GM18520 (cell line): ENCODE results near the gene RNF145.

Experiments
- ATAC-seq: cut with Tn5 transposase; IDR thresholded peaks from one replicate; pipeline ENCODE4 v1.9.1; 2021; ENCODE audit not compliant: unreplicated experiment

The RNF145 gene

DNA sequence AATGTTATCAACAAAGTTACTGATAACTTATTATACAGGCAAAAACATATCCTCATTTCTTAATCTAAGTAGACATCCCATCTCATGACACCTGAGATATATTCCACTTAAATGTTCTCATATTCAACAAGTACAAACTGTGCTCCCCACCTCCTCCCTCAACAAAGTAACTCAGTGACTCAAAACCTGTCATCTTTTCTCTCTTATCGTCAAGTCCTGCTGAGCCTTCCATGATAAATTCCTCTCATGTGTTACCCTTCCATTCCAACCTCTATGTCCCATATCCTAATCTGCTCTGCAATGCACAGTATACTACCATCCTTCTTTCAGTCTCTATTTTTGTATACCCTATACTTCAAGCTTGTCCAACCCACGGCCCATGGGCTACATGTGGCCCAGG lies 13.6 kb downstream of the RNF145 start:
- no peak for ATAC-seq

DNA sequence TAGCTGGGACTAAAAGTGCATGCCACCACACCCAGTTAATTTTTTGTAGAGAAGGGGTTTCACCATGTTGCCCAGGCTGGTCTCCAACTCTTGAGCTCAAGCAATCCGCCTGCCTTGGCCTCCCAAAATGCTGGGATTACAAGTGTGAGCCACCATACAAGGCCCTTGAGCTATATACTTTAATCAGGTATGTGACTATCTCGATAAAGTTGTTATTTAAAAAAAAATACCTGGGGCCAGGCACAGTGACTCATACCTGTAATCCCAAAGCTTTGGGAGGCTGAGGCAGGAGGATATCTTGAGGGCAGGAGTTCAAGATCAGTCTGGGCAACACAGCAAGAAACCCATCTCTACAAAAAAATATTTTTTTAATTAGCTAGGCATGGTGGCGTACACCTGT lies 19.2 kb downstream of the RNF145 start:
- ATAC-seq = no peak

DNA sequence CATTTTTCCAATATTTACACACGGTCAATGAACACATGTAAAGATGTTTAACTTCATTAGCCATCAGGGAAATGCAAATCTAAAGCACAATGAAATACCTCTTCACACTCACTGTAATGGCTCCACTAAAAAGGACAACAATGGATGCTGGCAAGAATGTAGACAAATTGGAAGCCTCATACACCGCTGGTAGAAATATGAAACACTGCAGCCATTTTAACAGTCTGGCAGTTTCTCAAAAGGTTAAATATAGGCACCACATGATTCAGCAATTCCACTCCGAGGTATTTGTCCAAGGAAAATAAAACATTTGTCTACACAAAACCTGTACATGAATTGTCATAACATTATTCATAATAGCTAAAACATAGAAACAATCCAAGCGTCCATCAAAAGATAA lies 20.0 kb downstream of the RNF145 start:
- ATAC-seq = no peak

DNA sequence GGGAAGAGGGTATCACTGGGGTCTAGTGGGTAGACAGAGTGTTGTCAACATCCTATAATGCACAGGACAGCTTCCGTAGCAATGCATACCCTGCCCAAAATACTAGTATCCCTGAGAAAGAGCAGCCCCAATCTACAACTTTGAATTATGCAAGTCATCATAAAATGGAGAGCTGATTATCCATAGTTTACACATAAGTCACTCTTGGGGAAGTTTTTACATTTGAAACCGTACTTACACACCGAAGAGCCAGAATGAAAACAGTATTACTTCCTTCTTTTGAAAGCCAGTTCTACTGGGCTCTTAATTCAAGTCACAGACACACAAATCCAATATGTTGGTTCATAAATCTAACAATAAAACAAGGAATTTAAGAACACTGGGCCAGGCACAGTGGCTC lies 21.6 kb downstream of the RNF145 start:
- no peak for ATAC-seq

DNA sequence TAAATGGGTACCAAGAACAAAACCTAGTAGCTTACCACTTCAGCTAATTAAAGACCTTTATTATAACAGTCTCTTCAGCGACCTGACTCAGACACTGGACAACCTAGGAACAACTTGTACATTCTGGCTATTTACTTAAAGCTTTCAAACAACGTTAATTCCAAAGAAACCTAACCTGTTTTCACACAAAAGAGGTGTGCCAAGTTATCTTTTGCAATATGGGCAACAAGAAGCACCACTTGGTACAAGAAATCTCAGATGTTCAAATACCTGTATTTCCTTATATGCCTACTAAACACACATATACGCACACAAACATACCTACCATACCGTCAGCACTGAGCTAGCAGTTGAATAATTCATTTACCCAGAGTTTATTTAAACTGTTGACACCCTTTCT lies 23.0 kb downstream of the RNF145 start:
- ATAC-seq = no peak

DNA sequence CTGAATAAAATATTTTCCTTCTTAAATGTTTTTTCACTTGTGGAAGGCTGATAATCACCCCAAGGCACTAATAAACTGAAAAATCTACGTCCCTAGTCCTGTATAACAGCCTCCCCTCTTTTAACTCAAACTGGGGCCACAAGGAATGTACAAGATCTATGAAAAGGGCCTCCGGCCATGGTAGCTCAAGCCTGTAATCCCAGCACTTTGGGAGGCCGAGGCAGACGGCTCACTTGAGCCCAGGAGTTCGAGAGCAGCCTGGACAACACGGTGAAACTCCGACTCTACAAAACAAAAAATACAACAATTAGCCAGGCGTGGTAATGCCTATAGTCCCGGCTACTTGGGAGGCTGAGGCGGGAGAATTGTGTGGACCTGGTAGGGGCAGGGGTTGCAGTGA lies 23.6 kb downstream of the RNF145 start:
- no peak for ATAC-seq

DNA sequence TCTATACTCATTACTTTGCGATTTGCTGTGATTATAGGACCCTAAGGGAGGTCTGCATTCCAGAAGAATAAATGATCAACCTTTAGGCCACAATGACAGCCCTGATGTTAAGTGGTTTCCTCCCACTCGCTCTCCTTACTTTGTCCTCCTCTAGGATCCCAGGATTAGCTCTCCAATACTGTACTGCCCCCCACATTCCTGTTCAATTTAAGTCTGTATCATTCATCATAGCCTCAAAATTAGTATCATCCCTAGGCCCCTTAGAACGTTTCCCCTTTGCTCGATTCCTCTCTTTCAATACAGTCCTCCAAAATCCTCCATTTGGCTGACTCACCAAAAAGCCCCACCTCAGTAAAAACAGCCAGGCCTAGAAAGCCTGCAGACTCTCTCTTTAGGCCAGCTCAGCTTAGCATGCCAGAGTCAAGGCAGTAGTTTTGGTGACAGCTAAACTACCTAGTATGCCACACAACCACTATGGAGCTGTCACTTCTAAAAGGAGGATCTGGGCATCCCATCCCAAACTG lies 24.4 kb downstream of the RNF145 start:
- peak; percentile 36 for ATAC-seq

DNA sequence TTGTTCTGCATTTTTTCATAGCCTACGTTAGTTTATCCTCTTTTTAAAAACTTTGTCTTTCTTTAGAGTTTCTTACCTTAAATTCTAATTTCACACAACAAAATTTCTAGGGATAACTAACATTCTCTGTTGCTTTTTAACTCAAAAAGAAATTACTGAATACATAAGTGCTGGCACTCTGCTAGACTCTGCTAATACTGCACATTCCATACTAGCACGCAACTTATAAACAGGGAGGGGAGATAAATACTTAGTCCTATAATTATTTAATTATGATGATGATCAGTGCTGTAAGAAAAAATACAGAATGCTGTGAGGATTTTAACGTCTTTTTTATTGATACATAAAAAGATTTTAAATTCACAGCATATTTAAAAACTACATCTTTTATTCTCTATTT lies 25.1 kb downstream of the RNF145 start:
- ATAC-seq = no peak

DNA sequence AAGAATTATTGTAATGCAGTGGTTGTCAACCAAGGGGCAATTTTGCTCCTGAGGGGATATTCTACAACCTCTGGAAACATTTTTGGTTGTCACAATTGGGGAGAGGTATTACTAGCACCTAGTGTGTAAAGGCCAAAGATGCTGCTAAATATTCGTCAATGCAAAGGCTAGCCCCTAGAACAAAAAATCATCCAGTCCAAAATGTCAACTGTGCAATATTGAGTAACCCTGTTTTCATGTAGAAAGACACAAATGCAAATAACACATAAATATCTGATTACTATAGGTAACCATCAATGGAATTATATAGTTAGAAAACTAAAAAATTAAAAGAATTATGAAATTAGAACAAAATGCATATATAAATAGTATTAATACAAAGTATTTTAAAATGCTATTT lies 26.1 kb downstream of the RNF145 start:
- no peak for ATAC-seq

DNA sequence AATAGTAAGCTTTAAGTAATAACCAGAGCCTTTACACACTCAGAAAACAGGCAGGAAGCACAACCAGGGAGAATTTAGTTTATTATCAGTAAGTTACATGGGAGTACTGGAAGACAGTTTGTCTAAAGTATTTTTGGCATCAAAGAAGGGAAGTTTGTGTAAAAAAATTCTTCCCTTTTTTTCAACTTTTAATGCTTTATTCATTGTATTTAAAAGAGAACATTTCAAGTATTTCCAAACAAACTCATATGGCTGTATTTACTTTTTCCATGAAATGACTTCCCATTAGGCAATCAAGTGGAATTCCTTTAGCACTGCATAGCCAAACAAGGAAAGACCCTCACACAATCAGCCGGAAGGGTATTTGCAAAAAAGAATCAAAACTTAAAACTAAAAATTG lies 26.7 kb downstream of the RNF145 start:
- no peak for ATAC-seq

DNA sequence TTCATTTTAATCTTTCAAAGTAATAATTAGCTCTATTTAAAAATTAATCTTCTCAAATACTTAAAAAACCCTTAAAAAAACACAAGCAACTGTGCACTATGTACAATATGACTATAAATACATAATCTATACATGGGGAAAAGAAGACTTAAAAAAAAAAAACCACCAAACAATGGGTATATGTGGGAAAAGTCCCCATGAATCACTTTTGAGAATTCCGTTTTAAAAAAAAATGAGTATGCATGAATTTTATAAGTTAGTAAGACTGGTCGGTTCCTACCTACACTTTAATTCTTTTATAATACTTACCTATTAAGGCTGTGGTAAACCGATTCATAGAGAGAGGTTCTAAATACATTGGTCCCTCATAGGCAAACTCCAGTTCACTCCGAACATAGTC lies 27.7 kb downstream of the RNF145 start:
- ATAC-seq = no peak

DNA sequence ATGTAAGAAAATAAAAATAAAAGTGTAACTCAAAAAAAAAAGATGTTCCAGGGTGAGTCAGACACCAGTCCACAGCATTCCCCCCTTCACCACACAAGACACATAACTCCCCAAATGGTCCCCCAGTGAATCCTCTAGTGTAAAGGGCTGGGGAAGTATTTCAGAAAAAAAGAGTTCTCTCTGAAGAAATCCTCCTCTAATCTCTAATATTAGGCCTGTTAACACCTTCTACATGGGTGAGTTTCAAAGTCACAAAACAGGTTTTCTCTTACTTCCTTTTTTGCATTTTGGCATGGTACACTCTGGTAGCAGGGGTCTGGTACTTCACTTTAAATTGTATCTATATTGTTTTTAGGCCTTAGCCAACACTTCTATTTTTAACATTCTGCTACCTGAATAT lies 28.2 kb downstream of the RNF145 start:
- ATAC-seq = peak; percentile 37

DNA sequence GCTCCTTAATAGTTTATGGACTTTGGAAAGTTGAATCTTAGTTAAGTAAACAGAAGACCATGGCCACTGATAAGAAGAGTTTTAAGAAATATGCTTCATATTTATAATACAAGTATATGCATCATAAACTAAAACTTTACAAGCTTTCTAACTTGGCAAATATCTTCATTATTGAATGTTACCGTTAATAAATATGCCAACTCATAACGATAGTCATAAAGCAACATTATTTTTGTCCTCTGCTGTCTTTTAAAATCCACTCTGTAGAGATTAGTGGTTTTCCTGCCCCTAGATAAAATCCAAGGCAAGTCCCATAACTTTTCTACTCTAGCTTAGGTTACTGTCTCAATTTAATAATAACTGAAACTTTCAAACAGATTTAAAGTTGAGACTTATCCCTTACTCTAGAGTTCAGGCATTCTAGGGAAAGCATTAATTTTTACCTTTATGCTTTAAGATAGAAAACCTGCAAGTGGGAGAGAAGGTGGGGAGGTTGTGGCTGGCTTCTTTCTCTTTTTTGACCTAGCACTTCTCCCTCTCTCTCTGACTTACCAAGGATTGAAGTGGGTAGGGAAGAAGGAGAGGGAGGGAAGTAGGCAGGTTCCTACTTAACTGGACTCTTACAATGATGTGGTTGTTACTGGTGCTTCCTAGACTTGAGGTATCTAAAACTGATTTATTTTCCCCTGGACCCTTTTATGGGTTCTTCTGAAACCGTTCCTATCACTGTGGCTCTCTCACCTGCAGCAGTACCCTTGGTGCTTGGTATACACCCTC lies 29.6 kb downstream of the RNF145 start:
- ATAC-seq = no peak

DNA sequence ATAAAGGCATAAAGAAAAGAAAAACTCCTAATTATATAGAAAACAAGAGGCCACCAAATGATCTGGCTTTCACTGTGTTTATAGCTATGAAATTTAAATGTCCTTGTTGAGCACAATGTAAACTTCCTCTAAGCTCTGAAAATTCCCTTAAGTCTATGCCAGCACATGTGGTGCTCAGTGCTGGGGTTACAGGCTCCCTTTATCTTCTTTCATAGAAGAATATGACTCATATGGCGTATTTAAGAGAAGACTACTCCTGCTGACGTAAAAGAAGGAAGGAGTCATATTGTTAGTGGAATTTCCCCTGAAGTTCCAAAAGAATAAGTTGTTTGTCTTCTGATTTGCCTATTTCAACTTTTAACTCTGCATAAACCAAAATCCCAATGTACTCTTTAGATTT lies 30.4 kb downstream of the RNF145 start:
- peak; percentile 71 for ATAC-seq

DNA sequence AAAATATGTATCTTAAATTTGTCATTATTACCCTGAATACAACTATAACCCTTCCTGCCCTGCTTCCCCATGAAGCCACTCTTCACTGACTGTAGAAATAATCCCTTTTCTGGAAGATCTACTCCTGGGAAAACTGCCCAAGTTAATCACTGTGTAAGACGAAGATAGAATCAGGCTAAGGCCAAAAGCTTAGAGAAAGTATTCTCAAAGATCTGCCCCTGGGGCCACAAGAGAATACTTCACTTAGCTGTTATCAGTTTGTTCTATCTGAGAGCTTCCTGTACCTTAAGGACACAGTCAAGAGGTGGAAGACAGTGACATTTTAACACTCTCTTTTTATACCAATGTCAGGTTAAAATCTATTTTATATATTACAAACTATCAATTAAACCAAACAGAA lies 33.8 kb downstream of the RNF145 start:
- no peak for ATAC-seq

DNA sequence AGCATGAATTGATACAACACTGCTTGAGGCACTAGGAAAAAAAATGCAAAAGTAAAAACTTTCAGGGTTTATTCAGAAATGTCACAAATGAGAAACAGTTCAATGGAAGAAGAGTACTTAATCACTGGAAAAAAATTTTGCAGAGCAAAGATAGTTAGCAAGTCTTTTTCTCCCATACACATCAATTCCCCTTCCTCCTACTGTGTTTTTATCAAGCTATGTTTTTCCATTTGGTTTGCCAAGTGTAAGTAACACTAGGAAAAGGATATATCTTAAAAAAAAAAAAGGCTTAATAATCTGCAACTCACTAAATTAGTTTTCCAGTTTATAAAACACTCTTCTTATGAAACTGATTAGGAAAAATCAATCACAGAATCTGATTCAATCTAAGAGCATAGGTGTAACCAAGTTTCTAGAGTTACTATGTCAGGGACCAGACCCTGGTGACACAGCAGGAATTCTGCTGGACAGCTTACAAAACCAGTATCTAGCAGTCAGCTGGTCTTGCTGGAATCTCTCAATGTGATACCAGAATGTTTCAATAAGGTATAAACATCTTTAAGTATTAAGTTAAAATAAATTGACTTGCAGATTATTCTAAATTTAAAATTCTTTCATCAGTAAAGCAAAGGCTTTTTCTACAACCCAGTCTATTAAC lies 34.7 kb downstream of the RNF145 start:
- no peak for ATAC-seq

DNA sequence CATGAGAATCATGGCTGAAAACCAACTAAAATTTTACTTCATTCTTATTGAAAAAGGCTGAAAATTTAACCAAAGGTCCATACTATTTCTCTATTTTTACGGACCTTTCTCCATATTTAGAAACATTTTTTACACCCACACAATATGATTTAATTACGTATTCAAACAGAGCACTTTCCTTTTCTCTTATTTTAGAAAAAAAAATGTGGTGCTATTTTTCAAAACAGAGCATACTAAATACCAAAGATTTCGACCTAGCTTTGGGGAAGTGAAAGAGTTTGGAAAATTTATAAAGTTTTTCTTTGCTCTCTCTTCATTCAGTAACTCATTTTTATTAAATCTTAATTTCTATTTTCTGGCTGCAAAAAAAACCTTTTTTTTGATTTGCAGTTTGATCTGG lies 38.1 kb downstream of the RNF145 start:
- ATAC-seq = no peak

DNA sequence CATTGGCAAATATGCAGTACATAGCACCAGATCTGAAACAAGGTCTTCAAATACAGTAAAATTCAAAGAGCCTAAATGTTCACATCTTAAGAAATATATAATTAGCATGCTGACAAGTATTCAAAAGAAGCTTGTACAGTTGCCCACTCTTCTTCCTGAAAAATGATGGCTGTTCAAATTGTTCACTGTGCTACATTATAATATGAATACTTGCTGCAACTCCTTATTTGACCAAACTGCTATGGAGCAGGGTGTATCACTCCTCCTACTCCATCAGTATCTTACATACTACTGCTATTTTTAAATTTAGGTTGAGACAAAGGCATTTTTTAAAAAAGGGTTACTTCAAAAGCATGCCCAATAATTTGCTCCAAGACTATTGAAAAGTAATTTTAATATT lies 39.3 kb downstream of the RNF145 start:
- ATAC-seq = no peak

DNA sequence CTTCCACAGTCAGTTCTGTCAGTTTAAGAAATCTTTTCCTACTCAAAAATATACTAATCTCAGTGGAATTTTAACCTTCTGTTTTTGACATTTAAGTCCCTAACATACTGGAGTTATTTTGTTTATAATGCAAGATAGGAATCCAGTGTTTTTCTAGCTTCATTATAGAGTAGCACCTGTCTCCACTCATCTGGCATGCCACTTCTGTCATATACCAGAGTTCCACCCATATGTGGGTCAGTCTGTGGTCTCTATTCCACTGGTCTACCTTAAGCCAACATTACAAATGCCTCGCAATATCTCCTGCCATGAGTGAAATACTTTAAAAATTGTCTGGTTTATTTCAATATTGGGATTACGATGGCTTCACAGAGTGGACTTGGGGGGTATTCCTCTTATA lies 42.9 kb downstream of the RNF145 start:
- ATAC-seq = no peak

DNA sequence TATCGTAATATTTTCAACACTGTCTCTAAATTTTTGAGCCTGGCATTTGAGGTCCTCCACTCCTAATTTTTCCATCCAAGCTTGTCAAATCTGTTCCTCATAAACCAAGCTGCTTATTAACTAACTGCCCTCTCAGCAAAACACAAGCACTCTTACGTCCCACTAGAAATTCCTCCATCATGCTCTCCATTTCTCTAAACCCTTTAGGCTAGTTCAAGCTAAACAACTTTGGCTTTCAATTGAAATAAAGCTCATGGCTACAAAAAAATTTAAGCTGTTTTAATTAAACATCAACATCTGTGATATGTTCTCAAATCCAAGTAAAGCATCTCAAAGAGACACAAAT lies 45.7 kb downstream of the RNF145 start:
- ATAC-seq = no peak

DNA sequence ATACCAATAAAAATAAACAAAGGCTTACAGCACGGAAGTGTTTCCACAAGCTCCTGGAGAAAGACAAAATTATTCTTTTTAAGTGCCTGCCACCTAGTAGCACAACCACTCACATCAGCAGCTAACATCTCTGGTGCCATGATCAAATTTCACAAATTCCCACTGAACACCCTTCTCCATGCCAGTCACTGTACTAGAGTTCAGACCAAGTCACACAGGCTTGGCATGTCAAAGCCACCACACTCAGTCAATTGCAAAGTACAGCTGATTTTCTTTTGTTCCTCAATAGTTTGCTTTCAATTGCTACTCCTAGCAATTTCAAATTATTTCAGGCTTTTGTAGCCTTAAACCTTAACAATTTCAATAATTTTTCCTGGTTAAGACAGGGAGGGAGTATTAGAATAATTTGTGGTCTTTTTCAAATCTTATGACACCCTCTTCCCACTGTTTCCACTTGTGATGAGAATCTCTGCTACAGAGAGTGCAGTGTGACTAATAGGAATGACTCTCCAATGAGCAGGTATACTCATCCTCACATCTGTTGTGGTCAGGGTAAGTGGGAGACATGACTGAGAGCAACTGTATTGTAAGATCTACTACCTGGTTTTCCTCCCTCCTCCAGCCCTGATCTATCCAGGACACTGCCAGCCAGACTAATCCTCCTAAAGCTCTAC lies 46.2 kb downstream of the RNF145 start:
- ATAC-seq = no peak
